GM12891 (cell line): ENCODE results near the gene MAP3K7CL.

Source experiments
- POLR2A ChIP-seq: IDR thresholded peaks from 2 replicates; pipeline ENCODE4 v1.6.1; 2011; ENCODE audit warnings: low read depth, low read length, control low read depth
- POLR2AphosphoS5 ChIP-seq: IDR thresholded peaks from 2 replicates; pipeline ENCODE4 v1.6.1; 2011; ENCODE audit warnings: low read depth, low read length, control low read depth
- TAF1 ChIP-seq: IDR thresholded peaks from 2 replicates; pipeline ENCODE4 v1.6.1; 2011; ENCODE audit warnings: low read depth, low read length, control low read depth

GRCh38 chr21:29190923-29191331 is 60.5 kb downstream of the MAP3K7CL start:
- TF ChIP-seq POLR2A = no peak
- no peak for TF ChIP-seq TAF1
- no peak for TF ChIP-seq POLR2AphosphoS5
